Measurements from ENCODE around the gene SLC11A1.

The SLC11A1 gene

GRCh38 chr2:218430721-218431120 is 48.6 kb downstream of the SLC11A1 start:
- Histone ChIP-seq H3K9me3 (ENCODE audit: insufficient read depth, low read length) (no peaks in the 10 kb centered on the region), H3K4me3 (ENCODE audit: insufficient read length, low read depth) (no peak overlapping the region), H3K27me3 (ENCODE audit: insufficient read depth, insufficient read length) (no peaks in the 10 kb centered on the region), H3K4me1 (ENCODE audit: insufficient read depth, insufficient read length) (peaks cover 6% of the 10 kb centered on the region), H3K36me3 (ENCODE audit: insufficient read depth, insufficient read length, low read length) (no peaks in the 10 kb centered on the region), H3K9ac (ENCODE audit: insufficient read length, low read depth) (no peak overlapping the region)
- no peak for DNase-seq (ENCODE audit: low read depth, low spot score)
- TF ChIP-seq YY1 (IDR thresholded peaks at IDR 0.05; ENCODE audit: insufficient read depth, insufficient read length) (no peak), SUZ12 (IDR thresholded peaks at IDR 0.05; ENCODE audit: extremely low read depth, insufficient read depth, insufficient read length) (no peak), ZNF274 (IDR thresholded peaks at IDR 0.05; ENCODE audit: low read depth, low read length) (no peak)

GRCh38 chr2:218431878-218432277 is 49.8 kb downstream of the SLC11A1 start:
- no peaks in the 10 kb centered on the region for H3K9me3 ChIP-seq (ENCODE audit: insufficient read depth, low read length)
- no peaks in the 10 kb centered on the region for H3K36me3 ChIP-seq (ENCODE audit: insufficient read depth, insufficient read length, low read length)
- H3K27me3 ChIP-seq (ENCODE audit: insufficient read depth, insufficient read length): no peaks in the 10 kb centered on the region
- DNase-seq (ENCODE audit: low read depth, low spot score): no peak
- TF ChIP-seq YY1 (IDR thresholded peaks at IDR 0.05; ENCODE audit: insufficient read depth, insufficient read length) (no peak), ZNF274 (IDR thresholded peaks at IDR 0.05; ENCODE audit: low read depth, low read length) (no peak), SUZ12 (IDR thresholded peaks at IDR 0.05; ENCODE audit: extremely low read depth, insufficient read depth, insufficient read length) (no peak)
- H3K9ac ChIP-seq (ENCODE audit: insufficient read length, low read depth): no peak overlapping the region
- peaks cover 7% of the 10 kb centered on the region for H3K4me1 ChIP-seq (ENCODE audit: insufficient read depth, insufficient read length)
- H3K4me3 ChIP-seq (ENCODE audit: insufficient read length, low read depth): no peak overlapping the region

GRCh38 chr2:218432676-218433365 is 50.7 kb downstream of the SLC11A1 start:
- TF ChIP-seq YY1 (IDR thresholded peaks at IDR 0.05; ENCODE audit: insufficient read depth, insufficient read length) (no peak), SUZ12 (IDR thresholded peaks at IDR 0.05; ENCODE audit: extremely low read depth, insufficient read depth, insufficient read length) (no peak), ZNF274 (IDR thresholded peaks at IDR 0.05; ENCODE audit: low read depth, low read length) (no peak)
- H3K4me3 ChIP-seq (ENCODE audit: insufficient read length, low read depth): no peak overlapping the region
- H3K36me3 ChIP-seq (ENCODE audit: insufficient read depth, insufficient read length, low read length): no peaks in the 10 kb centered on the region
- no peaks in the 10 kb centered on the region for H3K27me3 ChIP-seq (ENCODE audit: insufficient read depth, insufficient read length)
- DNase-seq (ENCODE audit: low read depth, low spot score): no peak
- H3K9ac ChIP-seq (ENCODE audit: insufficient read length, low read depth): no peak overlapping the region
- peaks cover 7% of the 10 kb centered on the region for H3K4me1 ChIP-seq (ENCODE audit: insufficient read depth, insufficient read length)
- H3K9me3 ChIP-seq (ENCODE audit: insufficient read depth, low read length): no peaks in the 10 kb centered on the region

GRCh38 chr2:218434456-218434855 is 52.4 kb downstream of the SLC11A1 start:
- no peak for DNase-seq (ENCODE audit: low read depth, low spot score)
- TF ChIP-seq SUZ12 (IDR thresholded peaks at IDR 0.05; ENCODE audit: extremely low read depth, insufficient read depth, insufficient read length) (no peak), YY1 (IDR thresholded peaks at IDR 0.05; ENCODE audit: insufficient read depth, insufficient read length) (no peak), ZNF274 (IDR thresholded peaks at IDR 0.05; ENCODE audit: low read depth, low read length) (no peak)
- Histone ChIP-seq H3K36me3 (ENCODE audit: insufficient read depth, insufficient read length, low read length) (no peaks in the 10 kb centered on the region), H3K9ac (ENCODE audit: insufficient read length, low read depth) (no peak overlapping the region), H3K9me3 (ENCODE audit: insufficient read depth, low read length) (no peaks in the 10 kb centered on the region), H3K4me1 (ENCODE audit: insufficient read depth, insufficient read length) (peaks cover 7% of the 10 kb centered on the region), H3K27me3 (ENCODE audit: insufficient read depth, insufficient read length) (no peaks in the 10 kb centered on the region), H3K4me3 (ENCODE audit: insufficient read length, low read depth) (no peak overlapping the region)

- Histone ChIP-seq H3K9ac (ENCODE audit: insufficient read length, low read depth) (no peak overlapping the region), H3K4me1 (ENCODE audit: insufficient read depth, insufficient read length) (peaks cover 7% of the 10 kb centered on the region), H3K27me3 (ENCODE audit: insufficient read depth, insufficient read length) (no peaks in the 10 kb centered on the region), H3K4me3 (ENCODE audit: insufficient read length, low read depth) (no peak overlapping the region), H3K36me3 (ENCODE audit: insufficient read depth, insufficient read length, low read length) (no peaks in the 10 kb centered on the region), H3K9me3 (ENCODE audit: insufficient read depth, low read length) (no peaks in the 10 kb centered on the region)
- DNase-seq (ENCODE audit: low read depth, low spot score): no peak
- TF ChIP-seq YY1 (IDR thresholded peaks at IDR 0.05; ENCODE audit: insufficient read depth, insufficient read length) (no peak), SUZ12 (IDR thresholded peaks at IDR 0.05; ENCODE audit: extremely low read depth, insufficient read depth, insufficient read length) (no peak), ZNF274 (IDR thresholded peaks at IDR 0.05; ENCODE audit: low read depth, low read length) (no peak)
Measured at GRCh38 chr2:218435003-218435982, 53.2 kb downstream of the SLC11A1 start.

- TF ChIP-seq YY1 (IDR thresholded peaks at IDR 0.05; ENCODE audit: insufficient read depth, insufficient read length): no peak
- TF ChIP-seq SUZ12 (IDR thresholded peaks at IDR 0.05; ENCODE audit: extremely low read depth, insufficient read depth, insufficient read length): no peak
- TF ChIP-seq ZNF274 (IDR thresholded peaks at IDR 0.05; ENCODE audit: low read depth, low read length): no peak
- no peak overlapping the region for H3K4me3 ChIP-seq (ENCODE audit: insufficient read length, low read depth)
- H3K9me3 ChIP-seq (ENCODE audit: insufficient read depth, low read length): no peaks in the 10 kb centered on the region
- DNase-seq (ENCODE audit: low read depth, low spot score): no peak
- peaks cover 7% of the 10 kb centered on the region for H3K4me1 ChIP-seq (ENCODE audit: insufficient read depth, insufficient read length)
- no peaks in the 10 kb centered on the region for H3K27me3 ChIP-seq (ENCODE audit: insufficient read depth, insufficient read length)
- H3K9ac ChIP-seq (ENCODE audit: insufficient read length, low read depth): no peak overlapping the region
- no peaks in the 10 kb centered on the region for H3K36me3 ChIP-seq (ENCODE audit: insufficient read depth, insufficient read length, low read length)
Measured at GRCh38 chr2:218436992-218437391, 54.9 kb downstream of the SLC11A1 start.

GRCh38 chr2:218437969-218438368 is 55.9 kb downstream of the SLC11A1 start:
- Histone ChIP-seq H3K36me3 (ENCODE audit: insufficient read depth, insufficient read length, low read length) (no peaks in the 10 kb centered on the region), H3K9ac (ENCODE audit: insufficient read length, low read depth) (no peak overlapping the region), H3K9me3 (ENCODE audit: insufficient read depth, low read length) (no peaks in the 10 kb centered on the region), H3K27me3 (ENCODE audit: insufficient read depth, insufficient read length) (no peaks in the 10 kb centered on the region), H3K4me1 (ENCODE audit: insufficient read depth, insufficient read length) (peaks cover 7% of the 10 kb centered on the region), H3K4me3 (ENCODE audit: insufficient read length, low read depth) (no peak overlapping the region)
- no peak for DNase-seq (ENCODE audit: low read depth, low spot score)
- TF ChIP-seq SUZ12 (IDR thresholded peaks at IDR 0.05; ENCODE audit: extremely low read depth, insufficient read depth, insufficient read length) (no peak), YY1 (IDR thresholded peaks at IDR 0.05; ENCODE audit: insufficient read depth, insufficient read length) (no peak), ZNF274 (IDR thresholded peaks at IDR 0.05; ENCODE audit: low read depth, low read length) (no peak)
